ENCODE measurements around the gene PIK3R1.

DNA sequence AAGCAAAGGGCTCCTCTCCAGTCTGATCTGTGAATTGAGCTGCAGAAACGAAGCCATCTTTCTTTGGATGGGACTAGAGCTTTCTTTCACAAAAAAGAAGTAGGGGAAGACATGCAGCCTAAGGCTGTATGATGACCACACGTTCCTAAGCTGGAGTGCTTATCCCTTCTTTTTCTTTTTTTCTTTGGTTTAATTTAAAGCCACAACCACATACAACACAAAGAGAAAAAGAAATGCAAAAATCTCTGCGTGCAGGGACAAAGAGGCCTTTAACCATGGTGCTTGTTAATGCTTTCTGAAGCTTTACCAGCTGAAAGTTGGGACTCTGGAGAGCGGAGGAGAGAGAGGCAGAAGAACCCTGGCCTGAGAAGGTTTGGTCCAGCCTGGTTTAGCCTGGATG, 82.1 kb downstream of the PIK3R1 start:
- TF ChIP-seq CTCF (IDR thresholded peaks at IDR 0.05) (no peak), POLR2A (IDR thresholded peaks at IDR 0.05) (no peak)

All from Peyer's patch (tissue), 4 donors.